ENCODE measurements around the gene SLC25A43.
A peak's percentile ranks its signal among the peaks of the same experiment; 100 is the strongest.

- TF ChIP-seq ZNF609 (CRISPR knock-in tag; IDR thresholded peaks at IDR 0.05; ENCODE audit: borderline replicate concordance) (no peak), BACH1 (tag; IDR thresholded peaks at IDR 0.05) (no peak), ZNF274 (IDR thresholded peaks at IDR 0.05; ENCODE audit: borderline replicate concordance, low read depth, low read length) (no peak), GTF3C2 (IDR thresholded peaks at IDR 0.05; ENCODE audit: borderline replicate concordance, extremely low read depth, insufficient read length) (no peak), ZNF431 (CRISPR knock-in tag; IDR thresholded peaks at IDR 0.05) (no peak), ATF3 (IDR thresholded peaks at IDR 0.05) (no peak), ATF3 (CRISPR knock-in tag; conservative IDR thresholded peaks at IDR 0.05) (no peak), CTCF (IDR thresholded peaks at IDR 0.05 in 2 of 3, conservative IDR thresholded peaks at IDR 0.05 in 1 of 3; ENCODE audit: insufficient read depth in 2 of 3, low read depth in 1 of 3, low read length in 3 of 3) (peak; percentile 18 to 65 (median 50); a peak in 5 of 6 replicates), POLR2A (conservative IDR thresholded peaks at IDR 0.05) (no peak), SMAD3 (CRISPR knock-in tag; conservative IDR thresholded peaks at IDR 0.05) (no peak), NFYB (IDR thresholded peaks at IDR 0.05; ENCODE audit: extremely low read depth, insufficient read length) (no peak)
Measured at GRCh38 chrX:119417842-119418241, 18.7 kb downstream of the SLC25A43 start.
